ENCODE data around the gene HTR7. TPM values are rescaled to one million over a fixed set of nuclear protein-coding genes. Genes with fewer than 3 reads are reported as not detected.
A peak's percentile ranks its signal among the peaks of the same experiment; 100 is the strongest.

HTR7 gene
- total and polyA plus RNA-seq, 9 of the 15 experiments (the other 6 are each of a cell fraction or from before 2014, with no cell fraction given): 0.07 to 0.33 (median 0.18) TPM

DNA sequence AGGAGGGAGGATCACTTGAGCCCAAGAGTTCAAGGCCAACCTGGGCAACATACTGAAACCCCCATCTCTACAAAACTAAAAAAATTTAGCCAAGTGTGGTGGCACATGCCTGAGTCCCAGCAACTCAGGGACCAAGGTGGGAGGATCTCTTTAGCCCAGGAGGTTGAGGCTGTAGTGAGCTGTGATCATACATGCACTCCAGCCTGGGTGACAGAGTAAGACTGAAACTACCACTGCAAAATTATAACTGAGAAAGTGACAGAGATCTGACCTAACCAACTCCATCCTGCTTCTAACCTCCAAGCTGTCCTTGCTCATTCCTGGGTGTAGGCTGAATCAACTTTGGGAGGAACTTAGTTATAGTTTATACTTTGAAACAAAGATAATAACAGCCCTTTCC is 59.4 kb downstream of the HTR7 start:
- FAIRE-seq (no peak), ATAC-seq (no peak), DNase-seq (ENCODE audit: extremely low read depth in 1 of 4, low spot score in 3 of 4) (no peak)
- BruUV-seq (replicated peaks): no TSS peak
- no peak overlapping the region for H3K4me2 ChIP-seq (ENCODE audit: insufficient read depth, low read length)
- H3K9ac ChIP-seq (ENCODE audit: insufficient read depth in 1 of 2, low read depth in 2 of 2, low read length in 2 of 2): no peak overlapping the region
- H3K36me3 ChIP-seq (ENCODE audit: control insufficient read depth, insufficient read depth, low read length): no peaks in the 10 kb centered on the region
- no peak overlapping the region for H3K27ac ChIP-seq (ENCODE audit: extremely low read depth, low read depth, low read length)
- no peaks in the 10 kb centered on the region for H4K20me1 ChIP-seq (replicated peaks; ENCODE audit: control insufficient read depth, insufficient read depth, low read length)
- H3K4me1 ChIP-seq (replicated peaks in 1 of 2; ENCODE audit: control insufficient read depth in 2 of 2, insufficient read depth in 2 of 2, low read length in 2 of 2): peaks cover 0 to 7% of the 10 kb centered on the region in 2 experiments; a peak in 3 of 5 replicates
- POLR2A ChIA-PET: no interaction called here
- H3K27me3 ChIP-seq (ENCODE audit: control insufficient read depth in 2 of 2, insufficient read depth in 2 of 2, low read length in 2 of 2): no peaks in the 10 kb centered on the region
- TF ChIP-seq, protein P1, sequence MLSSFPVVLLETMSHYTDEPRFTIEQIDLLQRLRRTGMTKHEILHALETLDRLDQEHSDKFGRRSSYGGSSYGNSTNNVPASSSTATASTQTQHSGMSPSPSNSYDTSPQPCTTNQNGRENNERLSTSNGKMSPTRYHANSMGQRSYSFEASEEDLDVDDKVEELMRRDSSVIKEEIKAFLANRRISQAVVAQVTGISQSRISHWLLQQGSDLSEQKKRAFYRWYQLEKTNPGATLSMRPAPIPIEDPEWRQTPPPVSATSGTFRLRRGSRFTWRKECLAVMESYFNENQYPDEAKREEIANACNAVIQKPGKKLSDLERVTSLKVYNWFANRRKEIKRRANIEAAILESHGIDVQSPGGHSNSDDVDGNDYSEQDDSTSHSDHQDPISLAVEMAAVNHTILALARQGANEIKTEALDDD (IDR thresholded peaks at IDR 0.05): 0 out of 2 replicates have a peak, but pooled peaks have one; percentile 16
- TF ChIP-seq, protein P2, sequence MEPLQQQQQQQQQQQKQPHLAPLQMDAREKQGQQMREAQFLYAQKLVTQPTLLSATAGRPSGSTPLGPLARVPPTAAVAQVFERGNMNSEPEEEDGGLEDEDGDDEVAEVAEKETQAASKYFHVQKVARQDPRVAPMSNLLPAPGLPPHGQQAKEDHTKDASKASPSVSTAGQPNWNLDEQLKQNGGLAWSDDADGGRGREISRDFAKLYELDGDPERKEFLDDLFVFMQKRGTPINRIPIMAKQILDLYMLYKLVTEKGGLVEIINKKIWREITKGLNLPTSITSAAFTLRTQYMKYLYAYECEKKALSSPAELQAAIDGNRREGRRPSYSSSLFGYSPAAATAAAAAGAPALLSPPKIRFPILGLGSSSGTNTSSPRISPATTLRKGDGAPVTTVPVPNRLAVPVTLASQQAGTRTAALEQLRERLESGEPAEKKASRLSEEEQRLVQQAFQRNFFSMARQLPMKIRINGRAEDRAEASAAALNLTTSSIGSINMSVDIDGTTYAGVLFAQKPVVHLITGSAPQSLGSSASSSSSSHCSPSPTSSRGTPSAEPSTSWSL (CRISPR knock-in tag; IDR thresholded peaks at IDR 0.05; ENCODE audit: borderline replicate concordance): no peak
- TF ChIP-seq, protein P3, sequence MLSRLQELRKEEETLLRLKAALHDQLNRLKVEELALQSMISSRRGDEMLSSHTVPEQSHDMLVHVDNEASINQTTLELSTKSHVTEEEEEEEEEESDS (CRISPR knock-in tag; IDR thresholded peaks at IDR 0.05): no peak
- in situ Hi-C loops (cut with MboI): no loop called here
- no peak overlapping the region for H3K4me3 ChIP-seq
- no peaks in the 10 kb centered on the region for H3K9me1 ChIP-seq (ENCODE audit: control insufficient read depth, insufficient read depth, low read length)
- no peaks in the 10 kb centered on the region for H3K9me3 ChIP-seq (replicated peaks; ENCODE audit: control insufficient read depth, insufficient read depth, low read depth, low read length)
- intact Hi-C loops (cut with micrococcal nuclease): no loop called here
- 0 out of 2 replicates have a peak overlapping the region, but pooled peaks have one; percentile 51 for H2AFZ ChIP-seq (ENCODE audit: low read depth, low read length)
- CTCF ChIA-PET (ENCODE audit: low intra/inter-chr PET ratio): no interaction called here
- H3K79me2 ChIP-seq (ENCODE audit: control insufficient read depth, insufficient read depth, low read length): no peaks in the 10 kb centered on the region

Data from K562 (cell line).